GM23338 (cell line): Measurements from ENCODE around the gene TCEAL9. TPM values are rescaled to one million over a fixed set of nuclear protein-coding genes. Genes with fewer than 3 reads are reported as not detected.

Experiments
- ATAC-seq: fragments of 200-7000 bp; cut with Tn5 transposase; 3 replicates; pipeline ENCODE4 v1.9.1; 2020
- DNase-seq: peaks from one replicate; pipeline ENCODE4 v3.0.0-alpha.2; 2015; ENCODE audit warnings: low spot score
- H2AFZ ChIP-seq: fragments of 200-600 bp; sonication (generic); 2 replicates; pipeline ENCODE4 v1.8.0; 2016; ENCODE audit warnings: antibody characterized with exemption, mild to moderate bottlenecking, moderate library complexity
- H3F3A ChIP-seq: fragments of 200-600 bp; sonication (generic); replicated peaks from 2 replicates; pipeline ENCODE4 v1.8.0; 2017; ENCODE audit warnings: antibody characterized with exemption, mixed run types, low read depth
- H3K27ac ChIP-seq: fragments of 200-600 bp; sonication (generic); 2 replicates; pipeline ENCODE4 v1.6.1; 2016; ENCODE audit warnings: low read depth
- H3K27me3 ChIP-seq: fragments of 200-600 bp; sonication (generic); 2 replicates; pipeline ENCODE4 v1.8.0; 2016; ENCODE audit warnings: mild to moderate bottlenecking, mixed run types, moderate library complexity; ENCODE audit not compliant: insufficient read depth
- H3K36me3 ChIP-seq: fragments of 200-600 bp; sonication (generic); 2 replicates; pipeline ENCODE4 v1.8.0; 2016; ENCODE audit warnings: mild to moderate bottlenecking; ENCODE audit not compliant: insufficient read depth
- H3K4me1 ChIP-seq: fragments of 200-600 bp; sonication (generic); 2 replicates; pipeline ENCODE4 v1.8.0; 2016; ENCODE audit warnings: mild to moderate bottlenecking, moderate library complexity; ENCODE audit not compliant: insufficient read depth
- H3K4me2 ChIP-seq: fragments of 200-600 bp; sonication (generic); 2 replicates; pipeline ENCODE4 v1.7.1; 2017; ENCODE audit warnings: mixed run types
- H3K4me3 ChIP-seq: fragments of 200-600 bp; sonication (generic); 2 replicates; pipeline ENCODE4 v1.6.1; 2016; ENCODE audit warnings: mixed run types
- H3K79me2 ChIP-seq: fragments of 200-600 bp; sonication (generic); replicated peaks from 2 replicates; pipeline ENCODE4 v1.8.0; 2017; ENCODE audit warnings: mild to moderate bottlenecking; ENCODE audit not compliant: insufficient read depth
- H3K9me2 ChIP-seq: fragments of 200-600 bp; sonication (generic); 2 replicates; pipeline ENCODE4 v1.8.0; 2017; ENCODE audit not compliant: insufficient read depth
- H4K20me1 ChIP-seq: fragments of 200-600 bp; sonication (generic); replicated peaks from 2 replicates; pipeline ENCODE4 v1.8.0; 2017; ENCODE audit warnings: mild to moderate bottlenecking; ENCODE audit not compliant: insufficient read depth
- H3K27ac Mint-ChIP-seq: 2 replicates; pipeline ENCODE4 v1.8.0; 2020; ENCODE audit warnings: inconsistent platforms, mild to moderate bottlenecking, moderate library complexity, mixed read lengths
- H3K27me3 Mint-ChIP-seq: 3 replicates; pipeline ENCODE4 v1.8.0; 2022; ENCODE audit warnings: low read depth, mild to moderate bottlenecking, moderate library complexity, mixed read lengths, inconsistent platforms; ENCODE audit not compliant: insufficient read depth, poor library complexity
- H3K36me3 Mint-ChIP-seq: 3 replicates; pipeline ENCODE4 v1.8.0; 2021; ENCODE audit warnings: low read depth, mild to moderate bottlenecking, inconsistent platforms, moderate library complexity, mixed read lengths
- H3K4me1 Mint-ChIP-seq: 3 replicates; pipeline ENCODE4 v1.8.0; 2020; ENCODE audit warnings: mild to moderate bottlenecking, inconsistent platforms, mixed read lengths
- H3K4me3 Mint-ChIP-seq: 3 replicates; pipeline ENCODE4 v1.8.0; 2021; ENCODE audit warnings: moderate library complexity, mild to moderate bottlenecking, inconsistent platforms, mixed read lengths
- H3K9me3 Mint-ChIP-seq: 3 replicates; pipeline ENCODE4 v1.8.0; 2020; ENCODE audit warnings: moderate library complexity, mild to moderate bottlenecking, inconsistent platforms, mixed read lengths
- CREB1 ChIP-seq: fragments of 250-450 bp; sonication (Bioruptor Pico); IDR thresholded peaks from 2 replicates; pipeline ENCODE4 v1.5.0; 2020; ENCODE audit warnings: low read depth, mild to moderate bottlenecking, moderate library complexity
- EZH2 ChIP-seq: fragments of 200-600 bp; sonication (generic); IDR thresholded peaks from one replicate; pipeline ENCODE4 v1.8.0; 2017; ENCODE audit warnings: antibody characterized with exemption, mild to moderate bottlenecking, low read depth; ENCODE audit not compliant: unreplicated experiment
- EZH2phosphoT487 ChIP-seq: fragments of 200-600 bp; sonication (generic); IDR thresholded peaks from one replicate; pipeline ENCODE4 v1.8.1; 2018; ENCODE audit warnings: antibody characterized with exemption; ENCODE audit not compliant: unreplicated experiment
- JUNB ChIP-seq: IDR thresholded peaks from one replicate; pipeline ENCODE4 v1.6.1; 2016; ENCODE audit warnings: antibody characterized with exemption; ENCODE audit not compliant: unreplicated experiment
- NANOG ChIP-seq: IDR thresholded peaks from 2 replicates; pipeline ENCODE4 v1.6.1; 2016; ENCODE audit warnings: antibody characterized with exemption, borderline replicate concordance
- POLR2AphosphoS5 ChIP-seq: IDR thresholded peaks from 2 replicates; pipeline ENCODE4 v1.6.1; 2016; ENCODE audit warnings: antibody characterized with exemption, low read depth
- STAT1 ChIP-seq: IDR thresholded peaks from one replicate; pipeline ENCODE4 v1.6.1; 2016; ENCODE audit warnings: antibody characterized with exemption; ENCODE audit not compliant: unreplicated experiment
- ZNF114 ChIP-seq: fragments of 250-450 bp; sonication (Bioruptor Pico); IDR thresholded peaks from 2 replicates; pipeline ENCODE4 v1.5.0; 2020; ENCODE audit warnings: mild to moderate bottlenecking, moderate library complexity
- ZNF331 ChIP-seq: fragments of 250-450 bp; sonication (Bioruptor Pico); IDR thresholded peaks from 2 replicates; pipeline ENCODE4 v1.5.0; 2020; ENCODE audit warnings: low read depth, mild to moderate bottlenecking, moderate library complexity
- polyA plus RNA-seq: library from polyadenylated mRNA; unstranded; fragments of >200 nt; fragmentation: Nextera tagmentation; extraction: Ambion mirVana; gene quantifications from 2 replicates; pipeline ENCODE4 v1.2.1, GENCODE V29; 2016
- total RNA-seq: library from RNA; depleted of rRNA; stranded (reverse); fragments of >200 nt; shearing (Covaris generic); gene quantifications from 2 replicates; pipeline ENCODE4 v1.2.3, GENCODE V29; 2014
- TF ChIP-seq, protein P1 (sequence below): fragments of 250-450 bp; sonication (Bioruptor Pico); IDR thresholded peaks from 2 replicates; pipeline ENCODE4 v1.5.0; 2020; ENCODE audit warnings: mild to moderate bottlenecking, moderate library complexity
- TF ChIP-seq, protein P2 (sequence below): IDR thresholded peaks from one replicate; pipeline ENCODE4 v1.6.1; 2018; ENCODE audit warnings: antibody characterized with exemption; ENCODE audit not compliant: unreplicated experiment
- TF ChIP-seq, protein P3 (sequence below), 2 experiments: fragments of 200-600 bp in 1 of 2; sonication (generic) in 1 of 2; conservative IDR thresholded peaks; 2 replicates each; pipeline versions ENCODE4 v1.5.1 to v1.6.1; 2016 to 2017; ENCODE audit warnings: antibody characterized with exemption in 2 of 2, low read depth in 2 of 2, mild to moderate bottlenecking in 2 of 2, moderate library complexity in 1 of 2
- TF ChIP-seq, protein P4 (sequence below): IDR thresholded peaks from 2 replicates; pipeline ENCODE4 v1.6.1; 2016; ENCODE audit warnings: antibody characterized with exemption

Gene TCEAL9
- total and polyA plus RNA-seq, 2 experiments from 2014 or later, result 37.1 to 184 TPM

DNA sequence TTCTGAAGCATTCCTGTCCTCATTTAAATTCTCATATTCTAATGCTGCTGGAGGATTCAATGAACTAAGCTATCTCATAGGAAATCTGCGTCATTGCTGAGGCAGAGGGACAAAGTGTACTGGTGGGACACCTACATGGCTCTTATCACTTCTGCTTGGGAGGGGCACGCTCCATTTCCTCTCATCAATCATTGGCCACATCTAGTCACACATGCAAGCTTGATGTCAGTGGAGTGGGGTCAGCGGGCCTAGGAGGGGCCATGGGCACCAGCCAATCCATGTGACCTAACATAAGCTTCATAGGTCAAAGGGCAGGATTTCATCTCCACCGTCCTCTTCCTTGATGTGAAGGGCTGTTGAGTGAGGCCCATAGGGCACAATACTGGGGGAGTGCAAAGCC lies 41.4 kb downstream of the TCEAL9 start:
- Mint-ChIP-seq H3K27ac (no peak overlapping the region), H3K9me3 (no peaks in the 10 kb centered on the region), H3K4me3 (no peak overlapping the region), H3K4me1 (no peaks in the 10 kb centered on the region), H3K36me3 (no peaks in the 10 kb centered on the region), H3K27me3 (peaks cover 3% of the 10 kb centered on the region)
- Histone ChIP-seq H3K4me2 (no peak overlapping the region), H3K4me1 (no peaks in the 10 kb centered on the region), H4K20me1 (no peaks in the 10 kb centered on the region), H3K79me2 (no peaks in the 10 kb centered on the region), H3K9me2 (no peaks in the 10 kb centered on the region), H3K4me3 (no peak overlapping the region), H3K36me3 (no peaks in the 10 kb centered on the region), H3F3A (no peaks in the 10 kb centered on the region), H3K27ac (no peak overlapping the region), H2AFZ (no peak overlapping the region), H3K27me3 (peaks cover 23% of the 10 kb centered on the region; the same call in 1 of the 2 replicates)
- ATAC-seq, result no peak
- no peak for TF ChIP-seq ZNF331 (CRISPR knock-in tag)
- TF ChIP-seq, protein P1, sequence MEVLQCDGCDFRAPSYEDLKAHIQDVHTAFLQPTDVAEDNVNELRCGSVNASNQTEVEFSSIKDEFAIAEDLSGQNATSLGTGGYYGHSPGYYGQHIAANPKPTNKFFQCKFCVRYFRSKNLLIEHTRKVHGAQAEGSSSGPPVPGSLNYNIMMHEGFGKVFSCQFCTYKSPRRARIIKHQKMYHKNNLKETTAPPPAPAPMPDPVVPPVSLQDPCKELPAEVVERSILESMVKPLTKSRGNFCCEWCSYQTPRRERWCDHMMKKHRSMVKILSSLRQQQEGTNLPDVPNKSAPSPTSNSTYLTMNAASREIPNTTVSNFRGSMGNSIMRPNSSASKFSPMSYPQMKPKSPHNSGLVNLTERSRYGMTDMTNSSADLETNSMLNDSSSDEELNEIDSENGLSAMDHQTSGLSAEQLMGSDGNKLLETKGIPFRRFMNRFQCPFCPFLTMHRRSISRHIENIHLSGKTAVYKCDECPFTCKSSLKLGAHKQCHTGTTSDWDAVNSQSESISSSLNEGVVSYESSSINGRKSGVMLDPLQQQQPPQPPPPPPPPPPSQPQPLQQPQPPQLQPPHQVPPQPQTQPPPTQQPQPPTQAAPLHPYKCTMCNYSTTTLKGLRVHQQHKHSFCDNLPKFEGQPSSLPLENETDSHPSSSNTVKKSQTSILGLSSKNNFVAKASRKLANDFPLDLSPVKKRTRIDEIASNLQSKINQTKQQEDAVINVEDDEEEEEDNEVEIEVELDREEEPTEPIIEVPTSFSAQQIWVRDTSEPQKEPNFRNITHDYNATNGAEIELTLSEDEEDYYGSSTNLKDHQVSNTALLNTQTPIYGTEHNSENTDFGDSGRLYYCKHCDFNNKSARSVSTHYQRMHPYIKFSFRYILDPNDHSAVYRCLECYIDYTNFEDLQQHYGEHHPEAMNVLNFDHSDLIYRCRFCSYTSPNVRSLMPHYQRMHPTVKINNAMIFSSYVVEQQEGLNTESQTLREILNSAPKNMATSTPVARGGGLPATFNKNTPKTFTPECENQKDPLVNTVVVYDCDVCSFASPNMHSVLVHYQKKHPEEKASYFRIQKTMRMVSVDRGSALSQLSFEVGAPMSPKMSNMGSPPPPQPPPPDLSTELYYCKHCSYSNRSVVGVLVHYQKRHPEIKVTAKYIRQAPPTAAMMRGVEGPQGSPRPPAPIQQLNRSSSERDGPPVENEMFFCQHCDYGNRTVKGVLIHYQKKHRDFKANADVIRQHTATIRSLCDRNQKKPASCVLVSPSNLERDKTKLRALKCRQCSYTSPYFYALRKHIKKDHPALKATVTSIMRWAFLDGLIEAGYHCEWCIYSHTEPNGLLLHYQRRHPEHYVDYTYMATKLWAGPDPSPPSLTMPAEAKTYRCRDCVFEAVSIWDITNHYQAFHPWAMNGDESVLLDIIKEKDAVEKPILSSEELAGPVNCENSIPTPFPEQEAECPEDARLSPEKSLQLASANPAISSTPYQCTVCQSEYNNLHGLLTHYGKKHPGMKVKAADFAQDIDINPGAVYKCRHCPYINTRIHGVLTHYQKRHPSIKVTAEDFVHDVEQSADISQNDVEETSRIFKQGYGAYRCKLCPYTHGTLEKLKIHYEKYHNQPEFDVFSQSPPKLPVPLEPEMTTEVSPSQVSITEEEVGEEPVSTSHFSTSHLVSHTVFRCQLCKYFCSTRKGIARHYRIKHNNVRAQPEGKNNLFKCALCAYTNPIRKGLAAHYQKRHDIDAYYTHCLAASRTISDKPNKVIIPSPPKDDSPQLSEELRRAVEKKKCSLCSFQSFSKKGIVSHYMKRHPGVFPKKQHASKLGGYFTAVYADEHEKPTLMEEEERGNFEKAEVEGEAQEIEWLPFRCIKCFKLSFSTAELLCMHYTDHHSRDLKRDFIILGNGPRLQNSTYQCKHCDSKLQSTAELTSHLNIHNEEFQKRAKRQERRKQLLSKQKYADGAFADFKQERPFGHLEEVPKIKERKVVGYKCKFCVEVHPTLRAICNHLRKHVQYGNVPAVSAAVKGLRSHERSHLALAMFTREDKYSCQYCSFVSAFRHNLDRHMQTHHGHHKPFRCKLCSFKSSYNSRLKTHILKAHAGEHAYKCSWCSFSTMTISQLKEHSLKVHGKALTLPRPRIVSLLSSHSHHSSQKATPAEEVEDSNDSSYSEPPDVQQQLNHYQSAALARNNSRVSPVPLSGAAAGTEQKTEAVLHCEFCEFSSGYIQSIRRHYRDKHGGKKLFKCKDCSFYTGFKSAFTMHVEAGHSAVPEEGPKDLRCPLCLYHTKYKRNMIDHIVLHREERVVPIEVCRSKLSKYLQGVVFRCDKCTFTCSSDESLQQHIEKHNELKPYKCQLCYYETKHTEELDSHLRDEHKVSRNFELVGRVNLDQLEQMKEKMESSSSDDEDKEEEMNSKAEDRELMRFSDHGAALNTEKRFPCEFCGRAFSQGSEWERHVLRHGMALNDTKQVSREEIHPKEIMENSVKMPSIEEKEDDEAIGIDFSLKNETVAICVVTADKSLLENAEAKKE (CRISPR knock-in tag), result no peak
- no peak for TF ChIP-seq POLR2AphosphoS5
- no peak for TF ChIP-seq JUNB
- TF ChIP-seq, protein P2, sequence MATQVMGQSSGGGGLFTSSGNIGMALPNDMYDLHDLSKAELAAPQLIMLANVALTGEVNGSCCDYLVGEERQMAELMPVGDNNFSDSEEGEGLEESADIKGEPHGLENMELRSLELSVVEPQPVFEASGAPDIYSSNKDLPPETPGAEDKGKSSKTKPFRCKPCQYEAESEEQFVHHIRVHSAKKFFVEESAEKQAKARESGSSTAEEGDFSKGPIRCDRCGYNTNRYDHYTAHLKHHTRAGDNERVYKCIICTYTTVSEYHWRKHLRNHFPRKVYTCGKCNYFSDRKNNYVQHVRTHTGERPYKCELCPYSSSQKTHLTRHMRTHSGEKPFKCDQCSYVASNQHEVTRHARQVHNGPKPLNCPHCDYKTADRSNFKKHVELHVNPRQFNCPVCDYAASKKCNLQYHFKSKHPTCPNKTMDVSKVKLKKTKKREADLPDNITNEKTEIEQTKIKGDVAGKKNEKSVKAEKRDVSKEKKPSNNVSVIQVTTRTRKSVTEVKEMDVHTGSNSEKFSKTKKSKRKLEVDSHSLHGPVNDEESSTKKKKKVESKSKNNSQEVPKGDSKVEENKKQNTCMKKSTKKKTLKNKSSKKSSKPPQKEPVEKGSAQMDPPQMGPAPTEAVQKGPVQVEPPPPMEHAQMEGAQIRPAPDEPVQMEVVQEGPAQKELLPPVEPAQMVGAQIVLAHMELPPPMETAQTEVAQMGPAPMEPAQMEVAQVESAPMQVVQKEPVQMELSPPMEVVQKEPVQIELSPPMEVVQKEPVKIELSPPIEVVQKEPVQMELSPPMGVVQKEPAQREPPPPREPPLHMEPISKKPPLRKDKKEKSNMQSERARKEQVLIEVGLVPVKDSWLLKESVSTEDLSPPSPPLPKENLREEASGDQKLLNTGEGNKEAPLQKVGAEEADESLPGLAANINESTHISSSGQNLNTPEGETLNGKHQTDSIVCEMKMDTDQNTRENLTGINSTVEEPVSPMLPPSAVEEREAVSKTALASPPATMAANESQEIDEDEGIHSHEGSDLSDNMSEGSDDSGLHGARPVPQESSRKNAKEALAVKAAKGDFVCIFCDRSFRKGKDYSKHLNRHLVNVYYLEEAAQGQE, result no peak
- TF ChIP-seq EZH2, result no peak
- TF ChIP-seq CREB1 (CRISPR knock-in tag), result no peak
- no peak for TF ChIP-seq ZNF114 (CRISPR knock-in tag)
- TF ChIP-seq NANOG, result no peak
- TF ChIP-seq, protein P3, sequence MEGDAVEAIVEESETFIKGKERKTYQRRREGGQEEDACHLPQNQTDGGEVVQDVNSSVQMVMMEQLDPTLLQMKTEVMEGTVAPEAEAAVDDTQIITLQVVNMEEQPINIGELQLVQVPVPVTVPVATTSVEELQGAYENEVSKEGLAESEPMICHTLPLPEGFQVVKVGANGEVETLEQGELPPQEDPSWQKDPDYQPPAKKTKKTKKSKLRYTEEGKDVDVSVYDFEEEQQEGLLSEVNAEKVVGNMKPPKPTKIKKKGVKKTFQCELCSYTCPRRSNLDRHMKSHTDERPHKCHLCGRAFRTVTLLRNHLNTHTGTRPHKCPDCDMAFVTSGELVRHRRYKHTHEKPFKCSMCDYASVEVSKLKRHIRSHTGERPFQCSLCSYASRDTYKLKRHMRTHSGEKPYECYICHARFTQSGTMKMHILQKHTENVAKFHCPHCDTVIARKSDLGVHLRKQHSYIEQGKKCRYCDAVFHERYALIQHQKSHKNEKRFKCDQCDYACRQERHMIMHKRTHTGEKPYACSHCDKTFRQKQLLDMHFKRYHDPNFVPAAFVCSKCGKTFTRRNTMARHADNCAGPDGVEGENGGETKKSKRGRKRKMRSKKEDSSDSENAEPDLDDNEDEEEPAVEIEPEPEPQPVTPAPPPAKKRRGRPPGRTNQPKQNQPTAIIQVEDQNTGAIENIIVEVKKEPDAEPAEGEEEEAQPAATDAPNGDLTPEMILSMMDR (conservative IDR thresholded peaks at IDR 0.05; ENCODE audit: low read depth in 2 of 2), result no peak
- TF ChIP-seq, protein P4, sequence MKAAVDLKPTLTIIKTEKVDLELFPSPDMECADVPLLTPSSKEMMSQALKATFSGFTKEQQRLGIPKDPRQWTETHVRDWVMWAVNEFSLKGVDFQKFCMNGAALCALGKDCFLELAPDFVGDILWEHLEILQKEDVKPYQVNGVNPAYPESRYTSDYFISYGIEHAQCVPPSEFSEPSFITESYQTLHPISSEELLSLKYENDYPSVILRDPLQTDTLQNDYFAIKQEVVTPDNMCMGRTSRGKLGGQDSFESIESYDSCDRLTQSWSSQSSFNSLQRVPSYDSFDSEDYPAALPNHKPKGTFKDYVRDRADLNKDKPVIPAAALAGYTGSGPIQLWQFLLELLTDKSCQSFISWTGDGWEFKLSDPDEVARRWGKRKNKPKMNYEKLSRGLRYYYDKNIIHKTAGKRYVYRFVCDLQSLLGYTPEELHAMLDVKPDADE, result no peak
- TF ChIP-seq EZH2phosphoT487, result no peak
- TF ChIP-seq STAT1, result no peak
- no peak for DNase-seq
